ENCODE measurements around the gene ARID1A. TPM values are rescaled to one million over a fixed set of nuclear protein-coding genes. Genes with fewer than 3 reads are reported as not detected.

Gene ARID1A
- total and polyA plus RNA-seq, 2 of the 4 experiments (the other 2 are of a cell fraction): 14.0 to 40.7 TPM

- ChIA-PET CTCF (interaction anchor here (1.4 kb wide), 1 partner anchor 93 kb away, joined by 4 read pairs; no protein-coding TSS in a partner anchor), POLR2A (ENCODE audit: unreplicated experiment) (no interaction called here)
- Histone ChIP-seq H2BK5ac (ENCODE audit: low read depth, low read length, poor library complexity, severe bottlenecking) (peak overlapping the region; percentile 36), H4K20me1 (ENCODE audit: insufficient read depth, low read length) (peaks cover 18% of the 10 kb centered on the region), H2AK5ac (ENCODE audit: low read depth, low read length) (peak overlapping the region; percentile 71; the same call in 1 of the 2 replicates), H3K4me3 (ENCODE audit: insufficient read depth, low read depth, low read length) (no peak overlapping the region), H3K27ac (ENCODE audit: insufficient read depth, low read length) (peak overlapping the region; percentile 47; the same call in 1 of the 2 replicates), H3K9ac (ENCODE audit: low read depth, low read length) (no peak overlapping the region), H4K91ac (ENCODE audit: insufficient read depth, low read depth, low read length) (peak overlapping the region; percentile 19), H3K27me3 (ENCODE audit: control insufficient read depth, insufficient read depth, low read length) (no peaks in the 10 kb centered on the region), H3K56ac (ENCODE audit: extremely low read depth, insufficient read depth, low read length) (no peak overlapping the region), H4K8ac (ENCODE audit: low read depth in 2 of 2, low read length in 2 of 2) (no peak overlapping the region; a peak in 1 of 4 replicates), H2BK20ac (ENCODE audit: low read depth, low read length) (0 out of 2 replicates have a peak overlapping the region, but pooled peaks have one; percentile 12), H2AFZ (replicated peaks; ENCODE audit: low read length, poor library complexity) (no peak overlapping the region), H3K14ac (replicated peaks; ENCODE audit: low read depth, low read length) (no peak overlapping the region), H3K23ac (ENCODE audit: low read depth, low read length) (peak overlapping the region; percentile 53; the same call in 1 of the 2 replicates), H3K9me3 (ENCODE audit: control insufficient read depth, insufficient read depth, low read length) (no peaks in the 10 kb centered on the region), H3K36me3 (ENCODE audit: control insufficient read depth, insufficient read depth, low read length) (peaks cover 14% of the 10 kb centered on the region), H3K18ac (ENCODE audit: low read depth, low read length) (no peak overlapping the region), H2BK15ac (ENCODE audit: low read depth, low read length) (0 out of 3 replicates have a peak overlapping the region, but pooled peaks have one; percentile 18), H3K4me1 (ENCODE audit: control insufficient read depth, insufficient read depth, low read length) (peaks cover 37% of the 10 kb centered on the region), H2BK120ac (ENCODE audit: low read depth, low read length) (no peak overlapping the region), H3K4me2 (ENCODE audit: low read depth, low read length) (no peak overlapping the region), H2AK9ac (replicated peaks; ENCODE audit: low read depth, low read length, poor library complexity) (peak overlapping the region; percentile 38), H4K5ac (ENCODE audit: low read depth, low read length) (0 out of 2 replicates have a peak overlapping the region, but pooled peaks have one; percentile 15), H3K9me1 (ENCODE audit: insufficient read depth, low read length) (peaks cover 25% of the 10 kb centered on the region), H3K79me1 (ENCODE audit: low read depth in 1 of 2, low read length in 2 of 2) (peaks cover 52 to 76% of the 10 kb centered on the region in 2 experiments), H3K4ac (ENCODE audit: low read depth, low read length) (peak overlapping the region; percentile 63)
- intact Hi-C loops (cut with micrococcal nuclease) (no loop called here), dilution Hi-C loops (cut with HindIII; ENCODE audit: low sequenced_read_pairs, unreplicated experiment) (loop anchor here (25.0 kb wide), 1 partner anchor 198 kb away; no protein-coding TSS in a partner anchor), in situ Hi-C loops (cut with MboI; ENCODE audit: low sequenced_read_pairs) (loop anchor here (5.0 kb wide), 1 partner anchor 93 kb away; no protein-coding TSS in a partner anchor)
- no peak for DNase-seq
- no TSS peak for BruUV-seq (replicated peaks)
- WGBS, 2 experiments (ENCODE audit: extremely low coverage in 2 of 2, insufficient read length in 1 of 2): no CpG with 5 or more reads among the region's 1 CpG
- ATAC-seq (ENCODE audit: low read depth): no peak
- TF ChIP-seq RCOR1 (IDR thresholded peaks at IDR 0.05; ENCODE audit: insufficient replicate concordance, low read length): no peak
- no peak for TF ChIP-seq MXI1 (IDR thresholded peaks at IDR 0.05; ENCODE audit: borderline replicate concordance, low read depth, low read length)
- TF ChIP-seq MAFK (IDR thresholded peaks at IDR 0.05; ENCODE audit: low read depth, low read length): no peak
- TF ChIP-seq BHLHE40 (IDR thresholded peaks at IDR 0.05; ENCODE audit: low read depth, low read length): no peak
- no peak for TF ChIP-seq MAZ (IDR thresholded peaks at IDR 0.05; ENCODE audit: borderline replicate concordance, low read depth, low read length)
- no peak for TF ChIP-seq USF2 (IDR thresholded peaks at IDR 0.05; ENCODE audit: low read depth, low read length)
- TF ChIP-seq RAD21 (IDR thresholded peaks at IDR 0.05; ENCODE audit: low read length): no peak
- no peak for TF ChIP-seq CHD1 (IDR thresholded peaks at IDR 0.05; ENCODE audit: low read depth, low read length)
- TF ChIP-seq NFE2L2 (IDR thresholded peaks at IDR 0.05; ENCODE audit: low read depth, low read length): no peak
- no peak for TF ChIP-seq ELK1 (IDR thresholded peaks at IDR 0.05; ENCODE audit: borderline replicate concordance, low read depth, low read length)
- no peak for TF ChIP-seq FOS (IDR thresholded peaks at IDR 0.05; ENCODE audit: low read depth, low read length)
- TF ChIP-seq POLR2A (IDR thresholded peaks at IDR 0.05; ENCODE audit: low read depth, low read length): no peak
- no peak for TF ChIP-seq SMC3 (IDR thresholded peaks at IDR 0.05; ENCODE audit: low read depth, low read length)
- no peak for TF ChIP-seq CEBPB (IDR thresholded peaks at IDR 0.05; ENCODE audit: low read depth, low read length)
- TF ChIP-seq RFX5 (IDR thresholded peaks at IDR 0.05; ENCODE audit: low read depth, low read length): no peak
Observed at GRCh38 chr1:26784886-26785285, 89.1 kb downstream of the ARID1A start.
